PC-9 (cell line): ENCODE results near the gene C6orf15.

ENCODE experiments used
- EZH2 ChIP-seq: fragments of 200-600 bp; sonication (generic); IDR thresholded peaks from 2 replicates; pipeline ENCODE4 v1.8.0; 2017; ENCODE audit warnings: antibody characterized with exemption, low read depth
- TF ChIP-seq, protein P1 (sequence below): fragments of 200-600 bp; sonication (generic); conservative IDR thresholded peaks from 2 replicates; pipeline ENCODE4 v1.6.1; 2017; ENCODE audit warnings: mixed run types, antibody characterized with exemption, mild to moderate bottlenecking, moderate library complexity

DNA sequence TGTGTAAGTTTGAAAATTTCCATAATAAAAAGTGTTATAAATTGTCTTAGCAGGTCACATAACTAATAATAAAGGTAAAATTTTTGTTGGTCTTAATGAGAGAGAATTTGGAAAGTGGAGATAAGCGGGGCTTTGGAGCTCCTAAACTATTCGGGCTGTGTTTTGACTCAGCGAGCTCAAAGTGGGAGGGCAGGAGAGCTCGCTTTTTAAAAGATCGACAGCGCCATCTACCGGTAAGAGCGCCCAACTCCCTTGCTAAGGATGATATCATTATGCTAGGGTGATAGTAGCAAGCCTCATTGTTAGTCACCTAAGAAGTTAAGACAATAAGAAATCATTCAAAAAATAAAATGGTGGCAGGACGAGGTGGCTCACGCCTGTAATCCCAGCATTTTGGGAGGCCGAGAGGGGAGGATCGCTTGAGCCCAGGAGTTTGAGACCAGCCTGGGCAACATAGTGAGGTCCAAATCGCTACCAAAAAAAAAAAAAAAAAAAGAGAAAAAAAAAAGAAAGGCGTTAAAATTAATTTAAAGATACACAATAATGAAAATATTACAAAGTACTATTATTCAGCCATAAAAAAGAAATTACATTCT, 24.8 kb downstream of the C6orf15 start:
- TF ChIP-seq, protein P1, sequence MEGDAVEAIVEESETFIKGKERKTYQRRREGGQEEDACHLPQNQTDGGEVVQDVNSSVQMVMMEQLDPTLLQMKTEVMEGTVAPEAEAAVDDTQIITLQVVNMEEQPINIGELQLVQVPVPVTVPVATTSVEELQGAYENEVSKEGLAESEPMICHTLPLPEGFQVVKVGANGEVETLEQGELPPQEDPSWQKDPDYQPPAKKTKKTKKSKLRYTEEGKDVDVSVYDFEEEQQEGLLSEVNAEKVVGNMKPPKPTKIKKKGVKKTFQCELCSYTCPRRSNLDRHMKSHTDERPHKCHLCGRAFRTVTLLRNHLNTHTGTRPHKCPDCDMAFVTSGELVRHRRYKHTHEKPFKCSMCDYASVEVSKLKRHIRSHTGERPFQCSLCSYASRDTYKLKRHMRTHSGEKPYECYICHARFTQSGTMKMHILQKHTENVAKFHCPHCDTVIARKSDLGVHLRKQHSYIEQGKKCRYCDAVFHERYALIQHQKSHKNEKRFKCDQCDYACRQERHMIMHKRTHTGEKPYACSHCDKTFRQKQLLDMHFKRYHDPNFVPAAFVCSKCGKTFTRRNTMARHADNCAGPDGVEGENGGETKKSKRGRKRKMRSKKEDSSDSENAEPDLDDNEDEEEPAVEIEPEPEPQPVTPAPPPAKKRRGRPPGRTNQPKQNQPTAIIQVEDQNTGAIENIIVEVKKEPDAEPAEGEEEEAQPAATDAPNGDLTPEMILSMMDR = peak; percentile 90
- TF ChIP-seq EZH2 = no peak
